ENCODE measurements around the gene MSANTD1. TPM values are rescaled to one million over a fixed set of nuclear protein-coding genes. Genes with fewer than 3 reads are reported as not detected.

The MSANTD1 gene
- total and polyA plus RNA-seq, 2 of the 8 experiments (the other 6 are each of a cell fraction or from before 2014, with no cell fraction given) = 0.23 to 0.45 TPM

- TF ChIP-seq EP300 (IDR thresholded peaks at IDR 0.05; ENCODE audit: borderline replicate concordance in 1 of 2, low read depth in 2 of 2, low read length in 2 of 2) (no peak), CTCF (IDR thresholded peaks at IDR 0.05; ENCODE audit: control extremely low read depth in 1 of 3, insufficient read depth in 1 of 3, low read depth in 1 of 3, low read length in 3 of 3) (no peak), SP1 (IDR thresholded peaks at IDR 0.05; ENCODE audit: low read depth, low read length) (no peak), GTF2F1 (IDR thresholded peaks at IDR 0.05; ENCODE audit: borderline replicate concordance, low read depth, low read length) (no peak), SUZ12 (IDR thresholded peaks at IDR 0.05; ENCODE audit: low read length) (no peak)
Observed at GRCh38 chr4:3244002-3244401, 5.0 kb upstream of the MSANTD1 start (continued).

Data from H1 (cell line).